ENCODE data around the gene RIC3. TPM values are rescaled to one million over a fixed set of nuclear protein-coding genes. Genes with fewer than 3 reads are reported as not detected.
A peak's percentile ranks its signal among the peaks of the same experiment; 100 is the strongest.

Gene RIC3
- total RNA-seq, 2 experiments from 2014 or later, result 5.7 to 7.4 TPM

GRCh38 chr11:8202516-8203413, 33.9 kb upstream of the RIC3 start:
- Mint-ChIP-seq H3K36me3 (no peaks in the 10 kb centered on the region), H3K27ac (no peak overlapping the region), H3K4me1 (no peaks in the 10 kb centered on the region), H3K9me3 (ENCODE audit: low read depth) (no peaks in the 10 kb centered on the region), H3K27me3 (peaks cover 29% of the 10 kb centered on the region), H3K4me3 (no peak overlapping the region)
- CTCF ChIA-PET, result interaction anchor here (1.1 to 2.2 kb wide), 2 partner anchors 61 to 104 kb away, joined by 3 to 5 read pairs; partner anchors contain the start of gene LMO1
- DNase-seq (no peak), ATAC-seq (no peak)

GRCh38 chr11:8201644-8202365, 33.0 kb upstream of the RIC3 start:
- CTCF ChIA-PET, result interaction anchor here (1.1 kb wide), 1 partner anchor 103 kb away, joined by 3 read pairs; no protein-coding TSS in a partner anchor
- Mint-ChIP-seq H3K9me3 (ENCODE audit: low read depth) (no peaks in the 10 kb centered on the region), H3K4me3 (no peak overlapping the region), H3K27ac (no peak overlapping the region), H3K27me3 (peaks cover 27% of the 10 kb centered on the region), H3K36me3 (no peaks in the 10 kb centered on the region), H3K4me1 (no peaks in the 10 kb centered on the region)
- ATAC-seq (no peak), DNase-seq (no peak)

GRCh38 chr11:8199676-8200075, 30.9 kb upstream of the RIC3 start:
- DNase-seq, result no peak
- Mint-ChIP-seq H3K4me1 (no peaks in the 10 kb centered on the region), H3K27ac (no peak overlapping the region), H3K27me3 (peaks cover 19% of the 10 kb centered on the region), H3K36me3 (no peaks in the 10 kb centered on the region), H3K4me3 (no peak overlapping the region), H3K9me3 (ENCODE audit: low read depth) (no peaks in the 10 kb centered on the region)
- no peak for ATAC-seq
- CTCF ChIA-PET, result interaction anchor here (1.3 kb wide), 1 partner anchor 366 kb away, joined by 3 read pairs; no protein-coding TSS in a partner anchor

- Mint-ChIP-seq H3K27me3 (peaks cover 19% of the 10 kb centered on the region), H3K9me3 (ENCODE audit: low read depth) (no peaks in the 10 kb centered on the region), H3K36me3 (no peaks in the 10 kb centered on the region), H3K4me3 (no peak overlapping the region), H3K27ac (no peak overlapping the region), H3K4me1 (no peaks in the 10 kb centered on the region)
- CTCF ChIA-PET, result interaction anchor here (0.5 to 1.5 kb wide), 4 partner anchors 24 to 106 kb away, joined by 3 to 4 read pairs (median 3); partner anchors contain the start of gene LMO1
- no peak for ATAC-seq
- no peak for DNase-seq
Measured at GRCh38 chr11:8196749-8197148, 27.9 kb upstream of the RIC3 start.

- no peaks in the 10 kb centered on the region for H3K4me1 Mint-ChIP-seq
- no peak for ATAC-seq
- no peaks in the 10 kb centered on the region for H3K36me3 Mint-ChIP-seq
- no peaks in the 10 kb centered on the region for H3K9me3 Mint-ChIP-seq (ENCODE audit: low read depth)
- H3K27me3 Mint-ChIP-seq, result peaks cover 19% of the 10 kb centered on the region
- DNase-seq, result no peak
- H3K4me3 Mint-ChIP-seq, result no peak overlapping the region
- H3K27ac Mint-ChIP-seq, result no peak overlapping the region
- CTCF ChIA-PET, result interaction anchor here (3.5 kb wide), 1 partner anchor 68 kb away, joined by 19 read pairs; the partner anchor contains the start of gene LMO1
Measured at GRCh38 chr11:8194956-8195355, 26.1 kb upstream of the RIC3 start.

- CTCF ChIA-PET, result interaction anchor here (0.8 to 3.5 kb wide), 5 partner anchors 11 to 373 kb away, joined by 3 to 19 read pairs (median 6); partner anchors contain the start of gene LMO1
- Mint-ChIP-seq H3K9me3 (ENCODE audit: low read depth) (no peaks in the 10 kb centered on the region), H3K4me1 (no peaks in the 10 kb centered on the region), H3K36me3 (no peaks in the 10 kb centered on the region), H3K27ac (no peak overlapping the region), H3K27me3 (peaks cover 15% of the 10 kb centered on the region), H3K4me3 (no peak overlapping the region)
- ATAC-seq (peak; percentile 39), DNase-seq (no peak)
Measured at GRCh38 chr11:8192896-8193209, 24.0 kb upstream of the RIC3 start.

- H3K9me3 Mint-ChIP-seq (ENCODE audit: low read depth), result no peaks in the 10 kb centered on the region
- H3K27me3 Mint-ChIP-seq, result peaks cover 13% of the 10 kb centered on the region
- H3K4me1 Mint-ChIP-seq, result no peaks in the 10 kb centered on the region
- DNase-seq (peak; percentile 52), ATAC-seq (peak; percentile 45)
- CTCF ChIA-PET, result interaction anchor here (0.8 to 3.5 kb wide), 4 partner anchors 12 to 374 kb away, joined by 3 to 19 read pairs (median 6); partner anchors contain the start of gene LMO1
- H3K27ac Mint-ChIP-seq, result no peak overlapping the region
- no peaks in the 10 kb centered on the region for H3K36me3 Mint-ChIP-seq
- no peak overlapping the region for H3K4me3 Mint-ChIP-seq
Measured at GRCh38 chr11:8192016-8192895, 23.4 kb upstream of the RIC3 start.

- peaks cover 12% of the 10 kb centered on the region for H3K27me3 Mint-ChIP-seq
- CTCF ChIA-PET, result interaction anchor here (1.8 kb wide), 1 partner anchor 73 kb away, joined by 7 read pairs; the partner anchor contains the start of gene LMO1
- DNase-seq, result no peak
- H3K4me3 Mint-ChIP-seq, result no peak overlapping the region
- H3K36me3 Mint-ChIP-seq, result no peaks in the 10 kb centered on the region
- no peaks in the 10 kb centered on the region for H3K4me1 Mint-ChIP-seq
- ATAC-seq, result no peak
- no peaks in the 10 kb centered on the region for H3K9me3 Mint-ChIP-seq (ENCODE audit: low read depth)
- no peak overlapping the region for H3K27ac Mint-ChIP-seq
Measured at GRCh38 chr11:8190431-8190830, 21.6 kb upstream of the RIC3 start.

GRCh38 chr11:8186429-8186828, 17.6 kb upstream of the RIC3 start:
- Mint-ChIP-seq H3K27me3 (peaks cover 20% of the 10 kb centered on the region), H3K4me1 (no peaks in the 10 kb centered on the region), H3K36me3 (no peaks in the 10 kb centered on the region), H3K9me3 (ENCODE audit: low read depth) (no peaks in the 10 kb centered on the region), H3K27ac (no peak overlapping the region), H3K4me3 (no peak overlapping the region)
- ATAC-seq (no peak), DNase-seq (no peak)
- CTCF ChIA-PET, result no interaction called here

GRCh38 chr11:8183111-8183510, 14.3 kb upstream of the RIC3 start:
- ATAC-seq (no peak), DNase-seq (no peak)
- Mint-ChIP-seq H3K36me3 (no peaks in the 10 kb centered on the region), H3K27ac (no peak overlapping the region), H3K4me1 (no peaks in the 10 kb centered on the region), H3K4me3 (no peak overlapping the region), H3K27me3 (peaks cover 22% of the 10 kb centered on the region), H3K9me3 (ENCODE audit: low read depth) (no peaks in the 10 kb centered on the region)
- CTCF ChIA-PET, result no interaction called here

- DNase-seq, result no peak
- Mint-ChIP-seq H3K4me3 (no peak overlapping the region), H3K36me3 (no peaks in the 10 kb centered on the region), H3K9me3 (ENCODE audit: low read depth) (no peaks in the 10 kb centered on the region), H3K4me1 (no peaks in the 10 kb centered on the region), H3K27me3 (peaks cover 14% of the 10 kb centered on the region), H3K27ac (no peak overlapping the region)
- CTCF ChIA-PET, result no interaction called here
- ATAC-seq, result no peak
Measured at GRCh38 chr11:8180469-8180868, 11.6 kb upstream of the RIC3 start.

GRCh38 chr11:8178297-8178696, 9.5 kb upstream of the RIC3 start:
- CTCF ChIA-PET, result interaction anchor here (1.4 to 1.7 kb wide), 2 partner anchors 15 to 85 kb away, joined by 4 to 6 read pairs; partner anchors contain the start of gene LMO1
- no peaks in the 10 kb centered on the region for H3K4me1 Mint-ChIP-seq
- ATAC-seq, result no peak
- no peaks in the 10 kb centered on the region for H3K9me3 Mint-ChIP-seq (ENCODE audit: low read depth)
- DNase-seq, result no peak
- H3K27me3 Mint-ChIP-seq, result peaks cover 16% of the 10 kb centered on the region
- no peaks in the 10 kb centered on the region for H3K36me3 Mint-ChIP-seq
- no peak overlapping the region for H3K27ac Mint-ChIP-seq
- no peak overlapping the region for H3K4me3 Mint-ChIP-seq

- Mint-ChIP-seq H3K4me1 (no peaks in the 10 kb centered on the region), H3K27me3 (peaks cover 12% of the 10 kb centered on the region), H3K27ac (no peak overlapping the region), H3K4me3 (no peak overlapping the region), H3K9me3 (ENCODE audit: low read depth) (no peaks in the 10 kb centered on the region), H3K36me3 (no peaks in the 10 kb centered on the region)
- DNase-seq (no peak), ATAC-seq (no peak)
- CTCF ChIA-PET, result interaction anchor here (1.7 kb wide), 1 partner anchor 87 kb away, joined by 6 read pairs; the partner anchor contains the start of gene LMO1
Measured at GRCh38 chr11:8177136-8177535, 8.3 kb upstream of the RIC3 start.

All from activated CD8-positive, alpha-beta memory T cell treated with anti-CD3 and anti-CD28 coated beads, Interleukin-2, amount 10 ng/mL, durations not matched to agents 7 days and 5 days (primary cell).